GM12878 (cell line): ENCODE measurements around the gene OGDHL.

Source experiments
- BACH1 ChIP-seq: fragments of 450-650 bp; IDR thresholded peaks from 2 replicates; pipeline ENCODE4 v1.6.1; 2017; ENCODE audit warnings: mild to moderate bottlenecking, borderline replicate concordance
- CBFB ChIP-seq: IDR thresholded peaks from 2 replicates; pipeline ENCODE4 v1.6.1; 2016; ENCODE audit warnings: antibody characterized with exemption, low read depth
- JUNB ChIP-seq: IDR thresholded peaks from 2 replicates; pipeline ENCODE4 v1.6.1; 2016; ENCODE audit warnings: antibody characterized with exemption, mild to moderate bottlenecking
- POLR2A ChIP-seq: IDR thresholded peaks from 2 replicates; pipeline ENCODE4 v1.6.1; 2011; ENCODE audit warnings: low read depth, mild to moderate bottlenecking, low read length
- SREBF1 ChIP-seq: IDR thresholded peaks from 2 replicates; pipeline ENCODE4 v1.6.1; 2012; ENCODE audit warnings: mild to moderate bottlenecking, low read length
- SRF ChIP-seq, 2 experiments: IDR thresholded peaks; 2 replicates each; pipeline ENCODE4 v1.6.1; 2011; ENCODE audit warnings: low read depth in 2 of 2, low read length in 2 of 2, mild to moderate bottlenecking in 1 of 2, moderate library complexity in 1 of 2
- TCF3 ChIP-seq: IDR thresholded peaks from 2 replicates; pipeline ENCODE4 v1.6.1; 2012; ENCODE audit warnings: low read depth, mild to moderate bottlenecking, low read length, borderline replicate concordance; ENCODE audit not compliant: insufficient read depth
- TF ChIP-seq, protein P1 (sequence below): fragments of 450-650 bp; IDR thresholded peaks from 2 replicates; pipeline ENCODE4 v1.6.1; 2016; ENCODE audit warnings: mild to moderate bottlenecking
- TF ChIP-seq, protein P2 (sequence below): IDR thresholded peaks from 2 replicates; pipeline ENCODE4 v1.6.1; 2012; ENCODE audit warnings: low read length, inconsistent platforms
- TF ChIP-seq, protein P3 (sequence below), 3 experiments: IDR thresholded peaks in 2 of 3; conservative IDR thresholded peaks in 1 of 3; 2 replicates each; pipeline ENCODE4 v1.5.1; 2011; ENCODE audit warnings: low read depth in 3 of 3, low read length in 3 of 3, mild to moderate bottlenecking in 3 of 3, control low read depth in 2 of 3, moderate library complexity in 2 of 3, inconsistent platforms in 1 of 3, mixed read lengths in 1 of 3; ENCODE audit not compliant: control insufficient read depth in 2 of 3, insufficient read depth in 1 of 3; ENCODE audit errors: extremely low read depth in 1 of 3
- TF ChIP-seq, protein P4 (sequence below): IDR thresholded peaks from 2 replicates; pipeline ENCODE4 v1.6.1; 2012; ENCODE audit warnings: mild to moderate bottlenecking, low read depth, low read length
- TF ChIP-seq, protein P5 (sequence below): IDR thresholded peaks from 2 replicates; pipeline ENCODE4 v1.6.1; 2011; ENCODE audit warnings: borderline replicate concordance, low read depth, mild to moderate bottlenecking, moderate library complexity, mixed read lengths, low read length; ENCODE audit not compliant: insufficient read depth; ENCODE audit errors: extremely low read length

DNA sequence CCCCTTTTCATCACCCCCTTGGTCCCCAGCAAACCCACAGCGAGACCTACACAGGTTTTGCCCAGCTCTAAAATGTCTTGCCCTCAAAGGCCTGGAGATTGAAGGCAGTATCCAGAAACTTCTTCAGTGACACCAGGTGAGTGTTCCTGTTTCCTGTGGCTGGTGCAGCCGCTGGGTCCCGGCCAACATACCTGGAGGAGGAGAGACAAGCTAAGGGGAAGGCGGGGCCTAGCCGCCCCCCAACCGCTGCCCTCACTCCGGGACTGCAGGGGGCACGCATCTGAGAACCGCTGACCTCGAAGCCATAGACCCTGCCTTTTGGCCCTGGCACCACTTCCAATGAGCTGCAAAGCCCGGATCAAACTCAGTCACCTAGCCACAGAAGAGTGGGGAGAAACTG lies 27.0 kb downstream of the OGDHL start:
- TF ChIP-seq TCF3 (no peak), BACH1 (no peak), SRF (IDR thresholded peaks at IDR 0.05; ENCODE audit: low read depth in 2 of 2, low read length in 2 of 2) (no peak), CBFB (no peak), SREBF1 (no peak), JUNB (no peak), POLR2A (no peak)
- TF ChIP-seq, protein P1, sequence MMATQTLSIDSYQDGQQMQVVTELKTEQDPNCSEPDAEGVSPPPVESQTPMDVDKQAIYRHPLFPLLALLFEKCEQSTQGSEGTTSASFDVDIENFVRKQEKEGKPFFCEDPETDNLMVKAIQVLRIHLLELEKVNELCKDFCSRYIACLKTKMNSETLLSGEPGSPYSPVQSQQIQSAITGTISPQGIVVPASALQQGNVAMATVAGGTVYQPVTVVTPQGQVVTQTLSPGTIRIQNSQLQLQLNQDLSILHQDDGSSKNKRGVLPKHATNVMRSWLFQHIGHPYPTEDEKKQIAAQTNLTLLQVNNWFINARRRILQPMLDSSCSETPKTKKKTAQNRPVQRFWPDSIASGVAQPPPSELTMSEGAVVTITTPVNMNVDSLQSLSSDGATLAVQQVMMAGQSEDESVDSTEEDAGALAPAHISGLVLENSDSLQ, result no peak
- TF ChIP-seq, protein P2, sequence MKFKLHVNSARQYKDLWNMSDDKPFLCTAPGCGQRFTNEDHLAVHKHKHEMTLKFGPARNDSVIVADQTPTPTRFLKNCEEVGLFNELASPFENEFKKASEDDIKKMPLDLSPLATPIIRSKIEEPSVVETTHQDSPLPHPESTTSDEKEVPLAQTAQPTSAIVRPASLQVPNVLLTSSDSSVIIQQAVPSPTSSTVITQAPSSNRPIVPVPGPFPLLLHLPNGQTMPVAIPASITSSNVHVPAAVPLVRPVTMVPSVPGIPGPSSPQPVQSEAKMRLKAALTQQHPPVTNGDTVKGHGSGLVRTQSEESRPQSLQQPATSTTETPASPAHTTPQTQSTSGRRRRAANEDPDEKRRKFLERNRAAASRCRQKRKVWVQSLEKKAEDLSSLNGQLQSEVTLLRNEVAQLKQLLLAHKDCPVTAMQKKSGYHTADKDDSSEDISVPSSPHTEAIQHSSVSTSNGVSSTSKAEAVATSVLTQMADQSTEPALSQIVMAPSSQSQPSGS, result no peak
- TF ChIP-seq, protein P3, sequence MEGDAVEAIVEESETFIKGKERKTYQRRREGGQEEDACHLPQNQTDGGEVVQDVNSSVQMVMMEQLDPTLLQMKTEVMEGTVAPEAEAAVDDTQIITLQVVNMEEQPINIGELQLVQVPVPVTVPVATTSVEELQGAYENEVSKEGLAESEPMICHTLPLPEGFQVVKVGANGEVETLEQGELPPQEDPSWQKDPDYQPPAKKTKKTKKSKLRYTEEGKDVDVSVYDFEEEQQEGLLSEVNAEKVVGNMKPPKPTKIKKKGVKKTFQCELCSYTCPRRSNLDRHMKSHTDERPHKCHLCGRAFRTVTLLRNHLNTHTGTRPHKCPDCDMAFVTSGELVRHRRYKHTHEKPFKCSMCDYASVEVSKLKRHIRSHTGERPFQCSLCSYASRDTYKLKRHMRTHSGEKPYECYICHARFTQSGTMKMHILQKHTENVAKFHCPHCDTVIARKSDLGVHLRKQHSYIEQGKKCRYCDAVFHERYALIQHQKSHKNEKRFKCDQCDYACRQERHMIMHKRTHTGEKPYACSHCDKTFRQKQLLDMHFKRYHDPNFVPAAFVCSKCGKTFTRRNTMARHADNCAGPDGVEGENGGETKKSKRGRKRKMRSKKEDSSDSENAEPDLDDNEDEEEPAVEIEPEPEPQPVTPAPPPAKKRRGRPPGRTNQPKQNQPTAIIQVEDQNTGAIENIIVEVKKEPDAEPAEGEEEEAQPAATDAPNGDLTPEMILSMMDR (IDR thresholded peaks at IDR 0.05 in 2 of 3, conservative IDR thresholded peaks at IDR 0.05 in 1 of 3; ENCODE audit: control insufficient read depth in 2 of 3, extremely low read depth in 1 of 3, insufficient read depth in 1 of 3, low read depth in 3 of 3, low read length in 3 of 3), result no peak
- TF ChIP-seq, protein P4, sequence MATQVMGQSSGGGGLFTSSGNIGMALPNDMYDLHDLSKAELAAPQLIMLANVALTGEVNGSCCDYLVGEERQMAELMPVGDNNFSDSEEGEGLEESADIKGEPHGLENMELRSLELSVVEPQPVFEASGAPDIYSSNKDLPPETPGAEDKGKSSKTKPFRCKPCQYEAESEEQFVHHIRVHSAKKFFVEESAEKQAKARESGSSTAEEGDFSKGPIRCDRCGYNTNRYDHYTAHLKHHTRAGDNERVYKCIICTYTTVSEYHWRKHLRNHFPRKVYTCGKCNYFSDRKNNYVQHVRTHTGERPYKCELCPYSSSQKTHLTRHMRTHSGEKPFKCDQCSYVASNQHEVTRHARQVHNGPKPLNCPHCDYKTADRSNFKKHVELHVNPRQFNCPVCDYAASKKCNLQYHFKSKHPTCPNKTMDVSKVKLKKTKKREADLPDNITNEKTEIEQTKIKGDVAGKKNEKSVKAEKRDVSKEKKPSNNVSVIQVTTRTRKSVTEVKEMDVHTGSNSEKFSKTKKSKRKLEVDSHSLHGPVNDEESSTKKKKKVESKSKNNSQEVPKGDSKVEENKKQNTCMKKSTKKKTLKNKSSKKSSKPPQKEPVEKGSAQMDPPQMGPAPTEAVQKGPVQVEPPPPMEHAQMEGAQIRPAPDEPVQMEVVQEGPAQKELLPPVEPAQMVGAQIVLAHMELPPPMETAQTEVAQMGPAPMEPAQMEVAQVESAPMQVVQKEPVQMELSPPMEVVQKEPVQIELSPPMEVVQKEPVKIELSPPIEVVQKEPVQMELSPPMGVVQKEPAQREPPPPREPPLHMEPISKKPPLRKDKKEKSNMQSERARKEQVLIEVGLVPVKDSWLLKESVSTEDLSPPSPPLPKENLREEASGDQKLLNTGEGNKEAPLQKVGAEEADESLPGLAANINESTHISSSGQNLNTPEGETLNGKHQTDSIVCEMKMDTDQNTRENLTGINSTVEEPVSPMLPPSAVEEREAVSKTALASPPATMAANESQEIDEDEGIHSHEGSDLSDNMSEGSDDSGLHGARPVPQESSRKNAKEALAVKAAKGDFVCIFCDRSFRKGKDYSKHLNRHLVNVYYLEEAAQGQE, result no peak
- TF ChIP-seq, protein P5, sequence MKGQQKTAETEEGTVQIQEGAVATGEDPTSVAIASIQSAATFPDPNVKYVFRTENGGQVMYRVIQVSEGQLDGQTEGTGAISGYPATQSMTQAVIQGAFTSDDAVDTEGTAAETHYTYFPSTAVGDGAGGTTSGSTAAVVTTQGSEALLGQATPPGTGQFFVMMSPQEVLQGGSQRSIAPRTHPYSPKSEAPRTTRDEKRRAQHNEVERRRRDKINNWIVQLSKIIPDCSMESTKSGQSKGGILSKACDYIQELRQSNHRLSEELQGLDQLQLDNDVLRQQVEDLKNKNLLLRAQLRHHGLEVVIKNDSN, result no peak
